Endothelial cell of umbilical vein (primary cell): Measurements from ENCODE around the gene MRPS35.

ENCODE experiments used
- EZH2 ChIP-seq: IDR thresholded peaks from 2 replicates; pipeline ENCODE4 v1.6.1; 2012; ENCODE audit warnings: borderline replicate concordance, low read depth, mild to moderate bottlenecking, moderate library complexity, low read length, inconsistent platforms; ENCODE audit not compliant: severe bottlenecking
- GATA2 ChIP-seq: IDR thresholded peaks from 2 replicates; pipeline ENCODE4 v1.7.0; 2011; ENCODE audit warnings: low read depth, mild to moderate bottlenecking, moderate library complexity, mixed read lengths, low read length; ENCODE audit not compliant: insufficient read length, insufficient read depth
- MYC ChIP-seq: IDR thresholded peaks from one replicate; pipeline ENCODE4 v1.6.1; 2011; ENCODE audit warnings: mild to moderate bottlenecking, low read depth, low read length
- POLR2A ChIP-seq: IDR thresholded peaks from 2 replicates; pipeline ENCODE4 v1.6.1; 2012; ENCODE audit warnings: low read depth, mild to moderate bottlenecking, control low read depth, low read length
- POLR2AphosphoS5 ChIP-seq: IDR thresholded peaks from 2 replicates; pipeline ENCODE4 v1.6.1; 2012; ENCODE audit warnings: low read depth, mild to moderate bottlenecking, control low read depth, low read length, moderate library complexity; ENCODE audit not compliant: insufficient read depth
- TF ChIP-seq, protein P1 (sequence below), 2 donors: IDR thresholded peaks; 1 replicate in 1 of 2; 2 replicates in 1 of 2; pipeline ENCODE4 v1.5.1; 2011; ENCODE audit warnings: low read length in 2 of 2, mild to moderate bottlenecking in 2 of 2, moderate library complexity in 2 of 2, control low read depth in 1 of 2, inconsistent platforms in 1 of 2, low read depth in 1 of 2; ENCODE audit not compliant: insufficient read depth in 1 of 2; ENCODE audit errors: extremely low read depth in 1 of 2
- TF ChIP-seq, protein P2 (sequence below): IDR thresholded peaks from 2 replicates; pipeline ENCODE4 v1.6.1; 2011; ENCODE audit not compliant: insufficient read depth, insufficient read length

GRCh38 chr12:27680619-27681018 lies 30.0 kb upstream of the MRPS35 start:
- TF ChIP-seq POLR2A (no peak), POLR2AphosphoS5 (no peak), EZH2 (no peak), GATA2 (no peak), MYC (no peak)
- TF ChIP-seq, protein P1, sequence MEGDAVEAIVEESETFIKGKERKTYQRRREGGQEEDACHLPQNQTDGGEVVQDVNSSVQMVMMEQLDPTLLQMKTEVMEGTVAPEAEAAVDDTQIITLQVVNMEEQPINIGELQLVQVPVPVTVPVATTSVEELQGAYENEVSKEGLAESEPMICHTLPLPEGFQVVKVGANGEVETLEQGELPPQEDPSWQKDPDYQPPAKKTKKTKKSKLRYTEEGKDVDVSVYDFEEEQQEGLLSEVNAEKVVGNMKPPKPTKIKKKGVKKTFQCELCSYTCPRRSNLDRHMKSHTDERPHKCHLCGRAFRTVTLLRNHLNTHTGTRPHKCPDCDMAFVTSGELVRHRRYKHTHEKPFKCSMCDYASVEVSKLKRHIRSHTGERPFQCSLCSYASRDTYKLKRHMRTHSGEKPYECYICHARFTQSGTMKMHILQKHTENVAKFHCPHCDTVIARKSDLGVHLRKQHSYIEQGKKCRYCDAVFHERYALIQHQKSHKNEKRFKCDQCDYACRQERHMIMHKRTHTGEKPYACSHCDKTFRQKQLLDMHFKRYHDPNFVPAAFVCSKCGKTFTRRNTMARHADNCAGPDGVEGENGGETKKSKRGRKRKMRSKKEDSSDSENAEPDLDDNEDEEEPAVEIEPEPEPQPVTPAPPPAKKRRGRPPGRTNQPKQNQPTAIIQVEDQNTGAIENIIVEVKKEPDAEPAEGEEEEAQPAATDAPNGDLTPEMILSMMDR (IDR thresholded peaks at IDR 0.05; ENCODE audit: extremely low read depth in 1 of 2, insufficient read depth in 1 of 2, low read depth in 1 of 2, low read length in 2 of 2), result no peak
- TF ChIP-seq, protein P2, sequence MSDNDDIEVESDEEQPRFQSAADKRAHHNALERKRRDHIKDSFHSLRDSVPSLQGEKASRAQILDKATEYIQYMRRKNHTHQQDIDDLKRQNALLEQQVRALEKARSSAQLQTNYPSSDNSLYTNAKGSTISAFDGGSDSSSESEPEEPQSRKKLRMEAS, result no peak
